H4 (cell line): Measurements from ENCODE around the gene PHC1. TPM values are rescaled to one million over a fixed set of nuclear protein-coding genes. Genes with fewer than 3 reads are reported as not detected.
"Not testable (repeated sequence)": the region's sequence is repeated elsewhere in the genome, so short reads cannot be mapped to it uniquely, and the experiment has no call there.

Experiments used
- DNase-seq: peaks from one replicate; pipeline ENCODE4 v3.0.0-alpha.2; 2015; ENCODE audit warnings: low spot score
- total RNA-seq: library from RNA; depleted of rRNA; stranded (reverse); fragments of >200 nt; shearing (Covaris generic); gene quantifications from 2 replicates; pipeline ENCODE4 v1.2.3, GENCODE V29; 2014

PHC1 gene
- total RNA-seq, 1 experiment from 2014 or later, result 20.9 TPM

DNA sequence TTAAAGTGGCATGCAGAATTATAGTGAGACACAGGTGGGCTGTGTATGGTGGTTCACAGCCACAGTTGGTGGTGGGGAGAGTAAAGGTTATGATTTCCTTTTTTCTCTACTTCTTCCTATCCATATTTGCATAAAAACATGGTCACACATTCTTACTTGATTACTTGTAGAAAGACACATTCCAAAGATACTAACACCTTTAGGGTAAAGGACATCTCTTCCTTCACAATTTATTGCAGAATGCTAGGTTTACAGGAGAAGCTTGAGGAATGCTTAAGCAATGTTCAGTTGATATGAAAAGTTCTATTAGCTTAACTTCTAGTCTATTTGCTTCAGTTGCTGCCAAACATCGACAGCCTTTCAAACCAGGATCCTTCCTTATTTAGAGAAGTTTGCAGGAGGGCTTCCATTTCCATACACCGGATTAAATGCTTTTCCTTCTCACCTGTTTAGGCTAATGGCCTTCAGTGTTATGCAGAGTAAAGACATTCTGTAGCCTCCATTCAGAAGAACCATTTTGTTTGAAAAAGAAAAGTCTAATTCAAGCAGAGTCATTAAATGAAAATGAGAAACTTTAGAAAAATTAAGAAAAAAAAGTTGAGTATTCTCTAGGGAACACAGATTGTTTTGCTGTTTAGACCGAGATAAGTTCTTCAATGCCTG, 2.6 kb upstream of the PHC1 start:
- DNase-seq, result no peak

DNA sequence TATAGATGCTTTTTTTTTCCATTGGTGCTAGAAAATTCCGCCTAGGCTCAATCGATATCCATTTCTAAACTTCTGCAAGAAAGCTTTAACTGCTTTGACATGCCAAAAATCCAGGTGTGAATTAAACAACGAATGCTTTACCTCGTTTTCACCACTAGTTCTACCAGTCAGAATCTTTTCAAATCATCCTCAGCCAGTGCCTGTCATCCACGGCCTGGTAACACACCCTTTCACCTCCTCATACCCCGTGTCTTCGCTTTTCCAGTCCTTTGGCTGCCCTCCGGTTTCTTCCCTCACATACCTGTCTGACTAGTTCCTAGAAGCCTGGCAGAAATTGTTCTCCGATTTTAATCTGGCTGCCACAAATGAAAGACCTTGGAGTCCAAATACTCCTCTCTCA, 1.4 kb upstream of the PHC1 start:
- peak; percentile 13 for DNase-seq

DNA sequence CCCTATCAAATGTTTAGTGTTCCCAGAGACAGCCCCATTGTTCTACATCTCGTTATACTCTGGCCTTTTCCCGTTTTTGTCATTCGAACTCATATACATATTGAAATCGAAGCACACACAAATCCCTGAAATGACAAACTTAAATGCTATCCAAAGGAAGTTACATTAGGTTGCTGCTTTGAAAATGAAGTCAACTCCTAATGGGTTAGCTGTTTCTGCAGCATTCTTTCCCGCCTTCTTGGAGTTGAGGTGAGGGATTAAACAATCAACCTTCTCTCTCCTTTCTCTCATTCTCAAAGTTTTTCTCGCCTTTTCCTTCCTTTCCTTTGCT, 642 bp upstream of the PHC1 start:
- peak; percentile 9 for DNase-seq

DNA sequence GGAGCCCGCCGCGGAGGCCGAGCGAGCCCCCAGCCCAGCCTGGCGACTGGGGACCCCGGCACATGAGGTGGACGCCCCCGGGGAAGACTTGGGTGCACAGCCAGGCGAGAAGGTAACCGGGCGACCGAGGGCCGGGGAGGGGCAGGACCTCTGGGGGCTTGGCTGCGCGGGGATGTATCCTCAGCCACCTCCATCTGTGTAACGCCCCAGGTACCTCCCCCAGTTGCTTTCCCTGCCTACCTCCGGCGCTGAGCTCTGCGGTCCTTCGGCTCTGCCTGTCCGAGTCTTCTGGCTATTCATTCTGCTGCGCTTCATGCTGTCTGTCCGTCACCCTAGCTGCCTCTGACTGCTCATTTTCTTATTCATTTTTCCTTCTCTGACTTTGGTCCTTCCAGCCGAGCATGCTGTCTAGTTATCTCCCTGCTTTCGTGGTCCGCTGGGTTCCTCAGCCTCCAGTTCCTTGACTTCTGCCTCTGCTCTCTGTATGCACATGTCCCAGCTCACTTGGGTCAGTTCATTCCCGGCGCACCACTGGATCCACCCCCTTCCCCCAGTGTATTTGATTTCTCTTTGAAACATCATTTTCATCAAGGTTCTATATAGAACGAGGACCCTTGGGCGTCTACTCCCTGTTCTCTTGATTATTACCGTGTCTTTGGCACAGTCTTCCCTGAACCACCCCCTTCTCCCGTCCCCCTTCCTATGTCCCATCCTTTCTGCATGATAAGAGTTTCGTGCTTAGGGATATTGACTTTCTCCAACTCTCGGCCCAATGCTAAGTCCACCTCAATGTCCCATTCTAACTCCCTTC, 612 bp downstream of the PHC1 start:
- peak; percentile 68 for DNase-seq

DNA sequence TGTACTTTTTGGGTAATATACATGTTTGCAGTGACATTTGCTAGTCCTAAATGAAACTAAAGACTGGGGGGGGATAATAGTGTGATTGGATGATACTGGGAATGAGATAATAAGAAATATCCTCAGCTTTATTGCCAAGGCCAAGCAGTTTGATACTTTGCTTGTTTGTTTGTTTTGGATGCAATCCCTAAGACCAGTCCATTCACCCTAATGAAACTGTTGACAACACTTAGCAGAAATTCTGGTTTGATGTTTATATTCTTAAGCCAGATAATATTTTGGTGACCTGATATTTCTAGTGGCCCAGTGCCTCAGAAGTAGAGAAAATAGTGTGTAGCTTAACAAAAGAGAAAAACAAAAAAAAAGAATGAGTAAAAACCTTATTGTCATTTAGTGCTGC, 1.8 kb downstream of the PHC1 start:
- DNase-seq, result no peak

DNA sequence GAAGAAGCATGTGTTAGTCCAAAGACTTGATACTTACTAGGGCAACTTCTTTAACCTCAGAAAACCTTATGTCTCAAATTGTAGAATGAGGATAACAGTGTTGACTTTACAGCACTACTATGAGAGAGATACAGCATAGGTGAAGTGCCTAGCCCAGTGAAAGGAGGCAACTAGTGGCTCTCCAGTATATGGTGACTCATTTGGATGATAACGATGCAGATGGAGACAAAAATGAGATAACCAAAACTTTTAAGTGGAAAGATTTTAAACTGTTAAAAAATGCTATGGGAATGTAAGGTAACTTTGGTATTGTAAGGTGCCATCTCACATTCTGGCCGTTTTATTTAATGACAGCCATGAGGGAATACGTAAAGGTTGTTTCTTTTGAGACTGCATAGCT, 2.7 kb downstream of the PHC1 start:
- DNase-seq, result no peak

DNA sequence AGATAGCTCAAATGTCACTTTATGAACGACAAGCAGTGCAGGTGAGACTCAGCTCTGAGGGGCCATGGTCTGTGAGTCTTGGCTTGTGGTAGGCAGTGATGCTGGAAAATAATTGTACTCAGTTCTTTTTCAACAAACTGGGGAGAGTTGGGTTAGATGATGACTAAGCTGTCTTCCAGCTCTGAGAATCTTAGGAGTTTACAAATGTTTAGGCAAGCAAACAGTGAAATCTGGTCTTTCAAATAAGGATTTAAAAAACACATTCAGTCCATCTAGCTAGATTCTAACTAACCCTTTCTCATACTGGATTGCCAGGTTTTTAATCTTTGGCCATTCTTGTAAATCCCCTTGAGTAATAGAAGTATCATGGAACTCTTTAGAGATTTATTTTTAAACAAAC, 3.4 kb downstream of the PHC1 start:
- DNase-seq, result no peak

DNA sequence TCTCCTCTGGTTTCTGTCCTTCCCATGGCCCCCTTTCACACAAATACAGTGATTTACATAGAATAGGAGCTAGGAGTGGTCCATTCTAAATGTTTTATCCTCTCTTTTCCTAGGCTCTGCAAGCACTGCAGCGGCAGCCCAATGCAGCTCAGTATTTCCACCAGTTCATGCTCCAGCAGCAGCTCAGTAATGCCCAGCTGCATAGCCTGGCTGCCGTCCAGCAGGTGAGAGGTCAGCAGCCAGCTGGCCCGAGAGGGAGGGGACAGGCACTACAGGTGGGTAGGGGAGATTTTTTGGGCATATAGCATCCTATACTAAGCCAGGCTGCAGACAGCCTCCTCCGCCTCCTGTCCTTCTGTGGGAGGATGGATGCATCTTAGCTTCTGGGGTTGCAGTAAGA, 5.3 kb downstream of the PHC1 start:
- DNase-seq, result not testable (repeated sequence)

DNA sequence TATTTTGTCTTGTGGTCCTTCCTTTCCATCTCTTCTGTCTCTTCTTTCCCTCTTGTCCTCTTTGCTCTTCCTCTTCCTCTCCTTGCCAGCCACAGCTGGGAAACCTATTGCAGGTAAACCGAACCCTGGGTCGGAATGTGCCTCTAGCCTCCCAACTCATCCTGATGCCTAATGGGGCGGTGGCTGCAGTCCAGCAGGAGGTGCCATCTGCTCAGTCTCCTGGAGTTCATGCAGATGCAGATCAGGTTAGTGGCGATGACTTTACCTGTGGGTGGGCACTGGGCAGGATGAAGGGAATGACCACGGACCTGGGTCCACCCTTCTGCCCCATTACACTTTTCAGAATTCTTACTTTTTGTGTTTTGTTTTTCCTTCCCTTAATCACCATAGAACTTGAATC, 8.2 kb downstream of the PHC1 start:
- DNase-seq, result no peak

DNA sequence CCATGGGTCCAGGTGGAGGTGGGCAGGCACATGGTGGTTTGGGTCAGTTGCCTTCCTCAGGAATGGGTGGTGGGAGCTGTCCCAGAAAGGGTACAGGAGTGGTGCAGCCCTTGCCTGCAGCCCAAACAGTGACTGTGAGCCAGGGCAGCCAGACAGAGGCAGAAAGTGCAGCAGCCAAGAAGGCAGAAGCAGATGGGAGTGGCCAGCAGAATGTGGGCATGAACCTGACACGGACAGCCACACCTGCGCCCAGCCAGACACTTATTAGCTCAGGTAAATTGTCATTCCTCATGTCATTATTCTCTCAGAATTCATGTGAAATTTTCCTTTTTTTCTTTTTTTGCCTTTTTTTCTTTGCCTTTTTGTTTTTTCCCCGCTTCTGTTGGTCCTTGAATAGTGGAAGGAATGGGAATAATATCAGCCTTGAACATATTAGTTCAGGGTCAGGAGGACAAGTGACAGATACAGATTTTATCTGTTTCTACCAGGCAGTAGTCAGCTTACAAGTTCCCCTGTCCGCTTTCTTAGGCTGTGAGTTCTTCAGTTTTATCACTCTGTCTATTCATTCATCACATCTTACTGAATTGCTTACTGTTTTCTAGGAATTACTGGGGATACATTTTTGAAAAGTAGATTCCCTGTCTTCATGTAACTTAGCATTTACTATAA, 16.5 kb downstream of the PHC1 start:
- DNase-seq, result not testable (repeated sequence)

DNA sequence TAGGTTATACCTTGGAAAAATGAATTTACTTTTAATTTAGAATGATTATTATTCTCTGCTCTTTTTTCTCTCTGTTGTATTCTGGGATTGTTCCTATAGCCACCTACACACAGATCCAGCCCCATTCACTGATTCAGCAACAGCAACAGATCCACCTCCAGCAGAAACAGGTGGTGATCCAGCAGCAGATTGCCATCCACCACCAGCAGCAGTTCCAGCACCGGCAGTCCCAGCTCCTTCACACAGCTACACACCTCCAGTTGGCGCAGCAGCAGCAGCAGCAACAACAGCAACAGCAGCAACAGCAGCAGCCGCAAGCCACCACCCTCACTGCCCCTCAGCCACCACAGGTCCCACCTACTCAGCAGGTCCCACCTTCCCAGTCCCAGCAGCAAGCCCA, 18.2 kb downstream of the PHC1 start:
- not testable (repeated sequence) for DNase-seq

DNA sequence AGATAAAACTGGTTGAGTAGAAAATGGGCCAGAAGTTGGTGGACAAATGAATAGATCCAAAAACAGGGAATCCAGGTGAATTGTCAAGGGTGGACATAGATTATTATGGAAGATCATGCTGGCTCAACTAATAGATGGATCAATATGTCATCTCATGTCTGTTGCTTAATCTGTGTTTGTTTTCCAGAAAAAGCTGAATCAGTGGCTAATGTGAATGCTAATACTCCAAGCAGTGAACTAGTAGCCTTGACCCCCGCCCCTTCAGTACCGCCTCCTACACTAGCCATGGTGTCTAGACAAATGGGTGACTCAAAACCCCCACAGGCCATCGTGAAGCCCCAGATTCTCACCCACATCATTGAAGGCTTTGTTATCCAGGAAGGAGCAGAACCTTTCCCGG, 19.8 kb downstream of the PHC1 start:
- not testable (repeated sequence) for DNase-seq

DNA sequence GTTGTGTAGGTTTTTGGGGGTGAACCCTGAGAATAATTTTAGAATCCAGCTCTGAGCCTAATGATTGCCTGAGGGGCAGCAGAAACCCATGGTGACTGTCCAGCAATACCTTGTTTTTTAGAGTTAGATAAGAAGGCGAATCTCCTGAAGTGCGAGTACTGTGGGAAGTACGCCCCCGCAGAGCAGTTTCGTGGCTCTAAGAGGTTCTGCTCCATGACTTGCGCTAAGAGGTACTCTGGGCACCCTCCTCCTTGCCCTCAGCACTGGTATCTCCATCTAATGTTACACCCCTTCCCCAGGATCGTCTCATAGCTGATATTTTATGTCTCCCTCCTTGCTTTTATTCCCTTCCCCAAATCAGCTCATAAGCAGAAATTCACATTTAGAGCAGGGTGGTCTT, 22.4 kb downstream of the PHC1 start:
- no peak for DNase-seq

DNA sequence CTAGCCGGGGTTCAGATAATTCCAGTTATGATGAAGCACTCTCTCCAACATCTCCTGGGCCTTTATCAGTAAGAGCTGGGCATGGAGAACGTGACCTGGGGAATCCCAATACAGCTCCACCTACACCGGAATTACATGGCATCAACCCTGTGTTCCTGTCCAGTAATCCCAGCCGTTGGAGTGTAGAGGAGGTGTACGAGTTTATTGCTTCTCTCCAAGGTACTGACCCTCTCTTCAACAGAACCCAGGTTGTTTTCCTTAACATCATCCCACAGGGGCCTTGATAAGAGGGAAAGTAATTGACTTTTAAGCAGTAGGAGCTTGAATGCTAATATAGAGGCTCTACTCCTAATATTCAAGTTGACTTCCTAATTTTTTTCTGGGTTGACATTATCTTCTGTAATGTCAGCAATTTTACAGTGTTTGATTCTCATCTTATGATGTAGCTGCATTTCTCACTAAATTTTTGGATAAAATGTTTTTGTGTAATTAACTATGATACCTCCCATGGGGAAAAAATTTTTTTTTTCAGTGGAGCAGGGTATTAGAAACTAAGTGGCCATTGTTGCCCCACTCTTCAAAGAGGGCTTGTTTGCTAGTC, 23.6 kb downstream of the PHC1 start:
- DNase-seq, result not testable (repeated sequence)

DNA sequence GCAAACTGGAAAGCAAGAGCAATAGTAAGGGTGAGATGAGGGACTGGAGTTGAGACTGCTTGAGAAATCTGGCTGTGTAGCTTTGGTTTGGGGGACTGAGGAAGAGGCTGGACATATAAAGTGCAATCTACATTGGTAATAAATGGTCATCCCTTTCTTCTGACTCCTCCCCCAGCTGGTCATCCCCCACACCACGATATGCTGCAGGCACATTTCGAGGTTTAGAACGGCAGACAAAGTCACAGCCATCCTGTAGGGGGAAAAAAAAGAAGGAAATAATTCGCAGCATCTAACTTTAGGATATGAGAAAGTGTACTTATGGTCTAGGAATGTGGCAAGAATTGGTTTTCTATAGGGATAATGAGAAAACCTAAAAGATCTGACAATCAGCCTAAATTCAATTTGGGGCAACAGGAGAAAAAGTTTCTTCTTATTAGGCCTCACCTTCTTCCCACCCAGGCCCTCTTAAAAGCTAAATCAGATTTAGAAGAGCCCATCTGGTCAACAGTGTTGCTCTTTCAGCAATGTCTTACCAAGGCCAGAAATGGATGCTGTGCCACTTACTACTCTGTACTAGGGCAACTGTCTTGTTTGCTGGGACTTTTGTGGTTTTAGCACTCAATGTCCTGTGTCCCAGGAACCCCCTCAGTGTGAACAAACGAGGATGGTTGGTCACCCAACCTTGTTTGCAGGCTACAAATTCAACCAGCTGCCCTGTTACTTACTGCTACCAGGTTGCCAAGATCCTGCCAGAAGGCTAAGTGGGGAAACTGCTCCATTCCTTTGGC, 27.6 kb downstream of the PHC1 start:
- DNase-seq, result no peak

DNA sequence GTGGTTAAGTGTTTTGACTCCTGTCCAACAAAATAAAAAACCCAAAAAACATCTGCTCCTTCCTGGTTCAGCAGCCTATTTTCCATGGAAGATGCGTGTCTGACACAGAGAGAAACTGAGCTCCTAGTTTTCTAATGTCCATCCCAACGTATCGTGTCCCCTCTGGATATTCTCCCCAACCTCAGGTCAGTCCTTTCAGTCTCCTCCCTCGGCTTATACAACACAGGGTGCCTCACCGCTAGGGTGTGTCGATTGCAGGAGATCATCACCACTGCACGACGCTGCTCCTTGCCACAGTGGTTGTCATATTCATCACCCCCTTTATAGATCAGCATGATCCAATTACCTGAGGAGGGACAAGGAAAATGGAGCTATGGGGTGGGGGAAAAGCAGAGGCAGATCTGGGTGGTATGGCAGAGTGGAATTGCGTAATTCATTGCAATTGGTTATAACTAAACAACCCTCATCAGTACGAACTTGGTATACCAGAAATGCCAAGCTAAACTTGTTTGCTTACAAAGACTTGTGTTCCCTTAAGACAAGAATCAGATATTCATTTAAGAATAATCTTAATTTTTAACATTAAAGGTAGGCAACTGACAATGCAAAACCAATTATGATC, 29.4 kb downstream of the PHC1 start:
- no peak for DNase-seq

DNA sequence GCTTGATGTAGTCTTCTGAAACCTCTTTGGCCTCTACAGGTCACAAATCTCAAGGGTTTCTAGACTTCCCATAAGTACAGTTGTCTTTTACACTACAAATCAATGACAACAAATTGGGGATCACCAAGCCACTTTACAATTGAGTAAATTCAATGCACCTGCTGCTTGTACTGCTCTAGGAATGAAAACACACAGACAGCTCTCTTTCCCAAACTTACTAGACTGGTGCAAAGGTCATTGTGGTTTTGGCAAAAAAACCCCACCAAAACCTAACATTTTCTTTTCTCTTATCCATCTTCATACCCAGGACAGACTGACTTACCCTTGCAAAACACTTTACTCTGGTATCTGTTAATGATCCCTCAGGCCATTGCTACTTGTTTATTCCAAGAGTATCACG, 32.4 kb downstream of the PHC1 start:
- no peak for DNase-seq

DNA sequence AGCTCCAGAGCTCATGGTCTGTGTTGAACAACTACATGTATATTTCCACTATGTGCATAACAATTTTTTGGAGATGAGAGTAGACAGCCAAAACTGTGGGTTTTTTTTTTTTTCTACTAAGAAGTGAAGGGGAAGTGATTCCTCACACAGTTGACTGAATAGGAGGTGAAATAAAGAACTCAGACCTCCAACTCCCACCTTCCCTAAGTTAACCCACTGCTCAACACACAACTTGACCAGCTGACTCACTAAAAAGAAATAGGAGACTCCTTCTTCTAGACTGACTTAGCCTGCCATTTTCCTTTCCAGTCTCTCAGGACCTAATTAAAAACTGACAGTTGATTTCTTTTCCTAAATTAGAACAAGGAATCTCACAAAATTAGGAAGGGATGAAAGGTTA, 33.4 kb downstream of the PHC1 start:
- no peak for DNase-seq

DNA sequence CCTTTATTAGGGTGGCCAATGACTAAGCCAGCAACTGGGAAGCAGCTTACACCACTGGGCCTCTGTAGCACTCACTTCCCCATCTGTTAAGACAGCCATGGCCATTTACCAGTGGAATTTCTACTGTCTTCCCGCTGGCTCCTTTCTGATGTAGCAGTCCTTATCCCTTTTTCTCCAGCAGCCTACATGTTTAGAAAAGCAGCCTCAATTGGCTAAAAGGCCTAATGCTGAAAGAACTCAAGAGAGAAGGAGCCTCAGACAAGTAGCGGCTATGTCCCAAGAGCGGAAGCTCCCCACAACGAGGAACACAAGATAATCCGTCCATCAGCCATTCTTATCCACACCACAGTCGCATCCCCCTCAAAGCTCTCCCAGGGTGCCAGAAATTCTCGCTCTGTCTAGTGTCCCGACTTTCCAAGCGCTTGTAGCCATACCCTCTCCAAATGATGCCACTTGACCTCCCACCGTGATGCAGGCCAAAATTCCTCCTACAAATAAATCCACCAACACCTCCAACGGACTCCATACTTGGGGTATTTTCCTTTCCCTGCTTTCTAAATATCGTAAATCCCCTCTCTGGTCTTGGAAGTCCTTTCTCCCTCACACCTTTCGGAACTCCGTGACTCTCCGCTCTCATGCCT, 34.5 kb downstream of the PHC1 start:
- DNase-seq, result no peak

DNA sequence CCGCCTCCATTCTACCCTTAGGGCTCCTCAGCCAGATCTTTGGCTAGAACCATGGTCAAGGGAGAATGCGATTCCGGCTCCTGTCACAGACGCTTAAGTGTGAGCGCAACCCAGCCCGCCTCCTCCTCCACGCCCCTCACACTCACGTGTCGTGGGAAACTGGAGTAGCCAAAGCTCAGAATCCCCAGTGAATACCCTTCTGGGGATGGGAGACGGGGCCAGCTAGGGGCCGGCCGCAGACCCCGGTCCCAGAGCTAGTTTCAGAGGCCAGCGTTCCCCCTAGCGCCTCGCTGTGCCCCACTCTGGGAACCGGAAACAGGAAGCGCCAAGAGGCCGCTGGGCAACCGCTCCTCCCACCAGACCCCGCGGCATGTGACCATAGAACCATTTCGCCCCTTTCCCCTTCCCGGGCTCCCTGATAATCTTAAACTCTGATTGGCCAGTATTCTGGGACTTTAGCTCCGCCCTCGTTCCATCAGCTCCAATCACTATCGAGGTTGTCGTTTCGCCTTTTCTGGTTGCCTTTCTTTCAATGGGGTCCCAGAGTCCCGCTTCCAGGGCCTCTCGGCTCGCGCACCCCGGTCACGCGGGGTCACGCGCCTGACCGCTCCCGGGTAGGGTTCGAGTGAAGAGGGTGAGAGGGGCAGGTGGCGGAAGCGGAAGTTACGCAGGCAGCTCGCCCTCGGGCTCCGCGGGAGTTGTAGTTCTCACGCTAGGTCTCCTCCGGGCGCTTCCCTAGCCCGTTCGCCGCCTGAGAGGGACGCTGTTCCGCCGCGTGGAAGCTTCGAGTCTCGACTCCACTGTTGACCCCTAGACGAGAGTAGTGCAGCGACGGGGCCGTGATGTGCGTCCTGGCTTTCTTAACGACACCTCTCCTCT, 35.3 kb downstream of the PHC1 start, which contains the start of gene M6PR:
M6PR (minus strand) TSS at position 304 of the 879 bp plus-strand sequence. CDS start 3,241 bp downstream, outside the sequence.
- peak; percentile 96 for DNase-seq
